GM13976 (cell line): ENCODE measurements around the gene VAMP2.

Experiments
- DNase-seq: peaks from one replicate; pipeline ENCODE4 v3.0.0; 2012; ENCODE audit warnings: low spot score
- CTCF ChIP-seq: IDR thresholded peaks from 2 replicates; pipeline ENCODE4 v1.5.1; 2012; ENCODE audit warnings: borderline replicate concordance, mild to moderate bottlenecking; ENCODE audit not compliant: insufficient read depth; ENCODE audit errors: extremely low read depth, missing control alignments, control extremely low read depth
- in situ Hi-C: fragments of 300-500 bp; cut with MboI; formaldehyde crosslinking; loops from one replicate; pipeline ENCODE4 v1.12.0; 2022; ENCODE audit warnings: low sequenced_read_pairs, mixed read lengths, inconsistent platforms; ENCODE audit not compliant: unreplicated experiment

The VAMP2 gene

GRCh38 chr17:8158267-8159031 is 4.3 kb downstream of the VAMP2 start:
- peak; percentile 86 for TF ChIP-seq CTCF
- in situ Hi-C loops, result no loop called here
- peak; percentile 84 for DNase-seq

DNA sequence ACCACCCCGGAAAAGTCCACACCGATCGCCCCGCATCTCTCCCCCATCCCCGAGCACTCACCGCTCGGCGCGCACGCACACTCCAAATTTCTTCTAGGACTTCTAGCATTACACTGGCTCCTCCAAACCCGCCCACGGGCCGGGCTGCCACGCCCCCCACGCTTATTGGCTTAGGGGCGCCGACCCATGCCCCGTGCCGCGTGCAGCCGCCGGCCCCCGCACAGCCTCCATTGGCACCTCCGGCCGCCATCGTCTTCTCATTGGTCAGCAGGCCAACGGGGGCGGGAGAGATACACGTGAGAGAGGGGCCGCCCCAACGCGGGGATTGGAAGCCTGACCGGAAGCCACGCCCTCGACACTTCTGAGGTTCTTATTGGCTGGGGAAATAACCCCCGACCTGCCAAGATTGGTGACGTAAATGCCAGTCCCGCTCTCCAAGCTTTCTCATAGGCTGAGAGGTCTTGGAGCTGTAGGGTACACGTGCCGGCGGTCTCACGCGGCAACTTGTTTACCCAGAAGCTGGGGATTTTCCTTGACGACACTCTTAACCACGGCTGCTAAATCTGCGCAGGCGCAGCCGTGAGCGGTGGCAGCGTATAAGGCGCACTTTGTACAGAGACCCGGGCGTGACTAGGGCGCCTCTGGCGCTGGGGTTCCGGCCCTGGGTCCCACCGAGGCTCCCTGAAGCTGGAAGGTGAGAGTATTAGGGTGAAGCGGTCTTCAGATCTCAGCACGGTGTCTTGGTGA is 6.3 kb downstream of the VAMP2 start:
- in situ Hi-C loops, result no loop called here
- peak; percentile 97 for DNase-seq
- no peak for TF ChIP-seq CTCF

DNA sequence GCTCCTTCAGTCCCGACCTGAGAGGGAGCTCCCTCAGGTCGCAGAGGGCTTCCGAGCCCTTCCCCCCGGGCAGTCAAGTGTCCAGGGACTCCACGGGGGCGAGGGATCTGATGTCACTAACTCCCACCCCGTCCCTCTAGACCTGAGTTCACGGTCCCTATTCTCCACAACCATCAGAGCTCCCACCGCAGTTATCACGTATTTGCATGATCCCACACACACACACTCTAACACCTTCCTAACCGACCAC is 6.8 kb downstream of the VAMP2 start:
- in situ Hi-C loops, result no loop called here
- no peak for TF ChIP-seq CTCF
- no peak for DNase-seq

DNA sequence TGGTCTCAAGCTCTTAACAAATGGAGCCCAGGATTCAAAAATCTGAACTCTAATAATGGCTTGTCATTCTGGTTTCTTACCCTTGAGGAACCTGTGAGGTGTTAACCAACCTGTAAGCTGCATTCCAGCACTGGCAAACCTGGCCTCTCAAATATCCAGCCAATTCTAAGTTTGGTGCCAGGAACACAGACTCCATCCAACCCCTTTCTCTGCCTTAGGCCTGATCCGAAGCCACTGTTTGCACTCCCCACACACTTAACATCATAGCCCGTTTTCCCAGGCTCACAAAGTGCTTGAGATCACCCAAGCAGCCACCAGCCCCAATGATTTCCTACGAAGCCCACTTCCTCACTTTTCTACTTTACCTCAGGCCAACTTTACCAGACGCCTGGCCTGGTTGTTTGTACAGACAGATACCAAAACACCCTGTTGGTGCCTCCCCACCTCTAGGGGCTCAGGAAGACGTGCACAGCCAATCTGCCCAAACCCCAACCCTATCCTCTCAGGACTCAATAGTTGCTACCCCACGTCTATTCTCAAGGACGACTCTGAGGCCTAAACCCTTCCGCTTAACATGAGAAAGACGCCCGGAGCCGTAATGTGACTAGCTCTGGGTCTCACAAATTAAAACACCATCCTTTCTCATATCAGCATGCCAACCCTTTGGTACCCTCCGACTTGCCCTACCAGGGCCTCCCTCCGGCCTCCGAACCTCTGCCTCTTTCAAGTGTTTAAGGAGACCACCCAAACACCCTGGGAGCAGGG is 7.3 kb downstream of the VAMP2 start:
- in situ Hi-C loops, result no loop called here
- TF ChIP-seq CTCF, result no peak
- DNase-seq, result no peak

DNA sequence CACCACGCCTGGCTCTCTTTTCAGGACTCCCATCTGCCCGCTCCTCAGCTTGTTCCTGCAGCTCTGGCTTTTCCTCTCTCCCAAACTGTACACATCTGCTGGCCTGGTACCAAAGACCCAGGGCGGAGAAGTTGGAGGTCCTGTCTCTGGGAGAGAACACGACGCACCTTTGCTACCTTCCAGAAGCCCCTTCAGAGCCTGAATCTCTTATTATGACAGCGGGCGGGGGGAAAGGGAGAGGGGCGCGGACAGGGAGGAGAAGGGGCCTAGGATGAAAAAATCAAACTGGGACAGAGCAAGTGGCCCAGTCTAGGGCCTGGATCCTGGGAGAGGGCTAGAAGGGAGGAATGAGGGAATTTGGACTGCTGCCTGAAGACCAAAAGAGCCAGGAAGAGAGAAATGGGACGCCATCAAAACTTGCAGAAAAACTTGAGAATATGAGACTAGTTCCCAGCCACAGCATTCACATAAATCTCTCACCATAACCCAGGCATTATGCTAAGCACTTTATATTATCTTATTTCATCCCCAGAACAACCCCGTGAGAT is 8.1 kb downstream of the VAMP2 start:
- DNase-seq, result no peak
- in situ Hi-C loops, result no loop called here
- TF ChIP-seq CTCF, result no peak

DNA sequence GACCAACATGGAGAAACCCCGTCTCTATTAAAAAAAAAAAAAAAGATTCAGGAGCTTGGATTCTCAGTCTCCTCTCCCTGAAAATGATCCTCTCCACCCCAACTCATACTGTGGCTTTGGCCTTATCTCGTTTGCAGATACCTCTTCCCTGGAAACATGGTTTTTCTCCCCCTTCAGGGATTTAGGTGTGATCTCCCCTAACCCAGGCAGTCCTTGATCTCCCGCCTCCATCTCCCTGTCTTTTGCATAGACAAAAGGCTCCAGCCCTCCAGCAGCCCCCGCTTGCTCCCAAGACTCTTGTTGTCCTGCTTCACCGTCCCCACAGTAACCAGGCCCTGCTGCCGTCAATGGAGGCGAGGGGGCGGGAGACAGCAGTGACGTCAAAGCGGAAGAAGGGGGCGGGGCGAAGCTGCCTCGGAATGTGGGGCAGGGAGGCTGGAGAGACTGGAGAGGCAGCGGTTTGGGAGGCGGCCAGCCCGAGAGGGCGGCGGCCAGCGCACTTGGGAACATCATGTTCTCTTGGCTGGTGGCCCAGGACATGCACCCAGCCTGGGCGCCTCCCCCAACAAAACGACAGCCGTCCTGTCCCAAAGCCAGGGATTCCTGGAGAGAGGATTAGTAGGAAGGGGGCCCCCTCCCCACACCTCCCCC is 8.7 kb downstream of the VAMP2 start:
- DNase-seq, result peak; percentile 70
- TF ChIP-seq CTCF, result no peak
- in situ Hi-C loops, result no loop called here
